ENCODE results near the gene PRG3.

The PRG3 gene

DNA sequence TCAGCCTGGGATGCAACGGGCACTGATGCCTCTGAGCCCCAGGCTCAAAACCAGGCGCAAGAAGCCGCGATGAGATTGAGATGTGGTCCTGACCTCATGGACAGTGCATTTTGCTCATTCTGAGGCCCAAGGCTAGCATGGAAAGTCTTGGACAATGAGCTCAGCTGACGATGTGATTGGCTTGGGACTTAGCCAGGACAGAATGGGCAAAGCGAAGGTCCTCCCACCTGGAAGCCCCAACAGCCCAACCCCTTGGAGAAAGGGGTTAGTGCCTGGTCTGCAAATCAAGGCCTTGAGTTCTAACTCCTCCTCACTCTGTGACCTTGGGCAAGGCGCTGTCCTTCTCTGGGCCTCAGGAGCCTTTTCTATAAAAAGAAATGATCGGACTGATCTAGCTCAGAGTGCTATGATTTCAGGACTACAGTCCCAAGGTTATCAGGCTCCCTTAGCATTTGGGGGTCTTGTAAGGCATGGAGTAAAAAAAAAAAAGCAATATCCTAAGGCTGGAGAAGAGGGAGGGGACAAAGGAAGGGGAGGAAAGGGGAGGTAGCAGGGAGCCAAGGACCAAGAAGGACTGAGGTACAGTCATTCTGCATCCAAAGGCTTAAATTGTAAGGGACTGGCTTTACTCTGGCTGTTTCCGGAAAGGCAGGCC, 43.3 kb upstream of the PRG3 start (continued):
- TF ChIP-seq, protein P1, sequence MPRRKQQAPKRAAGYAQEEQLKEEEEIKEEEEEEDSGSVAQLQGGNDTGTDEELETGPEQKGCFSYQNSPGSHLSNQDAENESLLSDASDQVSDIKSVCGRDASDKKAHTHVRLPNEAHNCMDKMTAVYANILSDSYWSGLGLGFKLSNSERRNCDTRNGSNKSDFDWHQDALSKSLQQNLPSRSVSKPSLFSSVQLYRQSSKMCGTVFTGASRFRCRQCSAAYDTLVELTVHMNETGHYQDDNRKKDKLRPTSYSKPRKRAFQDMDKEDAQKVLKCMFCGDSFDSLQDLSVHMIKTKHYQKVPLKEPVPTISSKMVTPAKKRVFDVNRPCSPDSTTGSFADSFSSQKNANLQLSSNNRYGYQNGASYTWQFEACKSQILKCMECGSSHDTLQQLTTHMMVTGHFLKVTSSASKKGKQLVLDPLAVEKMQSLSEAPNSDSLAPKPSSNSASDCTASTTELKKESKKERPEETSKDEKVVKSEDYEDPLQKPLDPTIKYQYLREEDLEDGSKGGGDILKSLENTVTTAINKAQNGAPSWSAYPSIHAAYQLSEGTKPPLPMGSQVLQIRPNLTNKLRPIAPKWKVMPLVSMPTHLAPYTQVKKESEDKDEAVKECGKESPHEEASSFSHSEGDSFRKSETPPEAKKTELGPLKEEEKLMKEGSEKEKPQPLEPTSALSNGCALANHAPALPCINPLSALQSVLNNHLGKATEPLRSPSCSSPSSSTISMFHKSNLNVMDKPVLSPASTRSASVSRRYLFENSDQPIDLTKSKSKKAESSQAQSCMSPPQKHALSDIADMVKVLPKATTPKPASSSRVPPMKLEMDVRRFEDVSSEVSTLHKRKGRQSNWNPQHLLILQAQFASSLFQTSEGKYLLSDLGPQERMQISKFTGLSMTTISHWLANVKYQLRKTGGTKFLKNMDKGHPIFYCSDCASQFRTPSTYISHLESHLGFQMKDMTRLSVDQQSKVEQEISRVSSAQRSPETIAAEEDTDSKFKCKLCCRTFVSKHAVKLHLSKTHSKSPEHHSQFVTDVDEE (CRISPR knock-in tag; IDR thresholded peaks at IDR 0.05): no peak
- no peak for TF ChIP-seq ZNF8 (CRISPR knock-in tag; IDR thresholded peaks at IDR 0.05)

DNA sequence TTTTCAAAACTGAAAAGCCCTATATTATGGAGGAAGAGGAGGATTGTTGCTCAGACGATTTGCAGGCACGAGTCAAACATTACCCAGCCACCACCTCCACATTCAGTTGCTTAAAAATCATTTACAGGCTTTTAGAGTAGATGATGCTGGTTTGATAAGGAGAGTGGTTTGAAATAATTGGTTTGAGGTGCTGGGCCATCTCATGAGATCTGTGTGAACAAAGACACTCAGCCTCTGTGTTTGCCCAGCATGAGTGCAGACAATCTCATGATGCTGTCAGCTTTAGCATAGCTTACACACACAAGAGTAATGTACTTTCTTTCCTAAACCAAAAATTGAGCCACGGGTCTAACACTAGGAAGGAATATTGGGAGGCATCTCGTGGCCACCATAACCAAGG, 41.7 kb upstream of the PRG3 start:
- no peak for TF ChIP-seq ZFP3 (CRISPR knock-in tag; IDR thresholded peaks at IDR 0.05)
- TF ChIP-seq, protein P2, sequence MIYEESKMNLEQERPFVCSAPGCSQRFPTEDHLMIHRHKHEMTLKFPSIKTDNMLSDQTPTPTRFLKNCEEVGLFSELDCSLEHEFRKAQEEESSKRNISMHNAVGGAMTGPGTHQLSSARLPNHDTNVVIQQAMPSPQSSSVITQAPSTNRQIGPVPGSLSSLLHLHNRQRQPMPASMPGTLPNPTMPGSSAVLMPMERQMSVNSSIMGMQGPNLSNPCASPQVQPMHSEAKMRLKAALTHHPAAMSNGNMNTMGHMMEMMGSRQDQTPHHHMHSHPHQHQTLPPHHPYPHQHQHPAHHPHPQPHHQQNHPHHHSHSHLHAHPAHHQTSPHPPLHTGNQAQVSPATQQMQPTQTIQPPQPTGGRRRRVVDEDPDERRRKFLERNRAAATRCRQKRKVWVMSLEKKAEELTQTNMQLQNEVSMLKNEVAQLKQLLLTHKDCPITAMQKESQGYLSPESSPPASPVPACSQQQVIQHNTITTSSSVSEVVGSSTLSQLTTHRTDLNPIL (CRISPR knock-in tag; IDR thresholded peaks at IDR 0.05; ENCODE audit: low read depth): no peak
- TF ChIP-seq TOX (CRISPR knock-in tag; IDR thresholded peaks at IDR 0.05; ENCODE audit: borderline replicate concordance): no peak
- TF ChIP-seq ZNF8 (CRISPR knock-in tag; IDR thresholded peaks at IDR 0.05): no peak
- TF ChIP-seq RARB (CRISPR knock-in tag; IDR thresholded peaks at IDR 0.05): no peak
- no peak for TF ChIP-seq TCF4 (CRISPR knock-in tag; IDR thresholded peaks at IDR 0.05; ENCODE audit: borderline replicate concordance)
- TF ChIP-seq GLIS3 (CRISPR knock-in tag; IDR thresholded peaks at IDR 0.05): no peak
- no peak for ATAC-seq

DNA sequence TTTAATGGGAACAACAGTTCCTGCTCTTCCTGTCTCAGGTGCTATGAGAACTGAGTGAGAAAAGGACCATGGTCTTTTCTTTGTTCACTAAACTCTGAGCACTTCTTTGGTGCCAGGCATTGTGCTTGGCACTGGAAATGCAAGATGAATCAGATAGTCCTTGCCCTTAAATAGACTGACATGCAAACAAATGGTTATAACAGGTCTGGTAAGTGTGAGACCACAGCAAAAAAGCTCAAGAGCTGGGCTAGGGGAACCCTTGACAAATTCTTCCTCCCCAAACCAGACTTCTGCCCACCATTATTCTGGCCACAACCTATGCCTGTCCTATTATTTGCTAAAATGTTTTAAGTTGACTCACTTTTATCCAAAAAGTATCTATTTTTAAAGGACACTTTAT, 40.9 kb upstream of the PRG3 start:
- TF ChIP-seq PPARA (CRISPR knock-in tag; IDR thresholded peaks at IDR 0.05; ENCODE audit: borderline replicate concordance) (no peak), GLIS3 (CRISPR knock-in tag; IDR thresholded peaks at IDR 0.05) (no peak), BACH2 (CRISPR knock-in tag; IDR thresholded peaks at IDR 0.05; ENCODE audit: borderline replicate concordance) (no peak), CSDC2 (CRISPR knock-in tag; IDR thresholded peaks at IDR 0.05) (no peak), ZNF8 (CRISPR knock-in tag; IDR thresholded peaks at IDR 0.05) (no peak), TOX (CRISPR knock-in tag; IDR thresholded peaks at IDR 0.05; ENCODE audit: borderline replicate concordance) (no peak)
- TF ChIP-seq, protein P3, sequence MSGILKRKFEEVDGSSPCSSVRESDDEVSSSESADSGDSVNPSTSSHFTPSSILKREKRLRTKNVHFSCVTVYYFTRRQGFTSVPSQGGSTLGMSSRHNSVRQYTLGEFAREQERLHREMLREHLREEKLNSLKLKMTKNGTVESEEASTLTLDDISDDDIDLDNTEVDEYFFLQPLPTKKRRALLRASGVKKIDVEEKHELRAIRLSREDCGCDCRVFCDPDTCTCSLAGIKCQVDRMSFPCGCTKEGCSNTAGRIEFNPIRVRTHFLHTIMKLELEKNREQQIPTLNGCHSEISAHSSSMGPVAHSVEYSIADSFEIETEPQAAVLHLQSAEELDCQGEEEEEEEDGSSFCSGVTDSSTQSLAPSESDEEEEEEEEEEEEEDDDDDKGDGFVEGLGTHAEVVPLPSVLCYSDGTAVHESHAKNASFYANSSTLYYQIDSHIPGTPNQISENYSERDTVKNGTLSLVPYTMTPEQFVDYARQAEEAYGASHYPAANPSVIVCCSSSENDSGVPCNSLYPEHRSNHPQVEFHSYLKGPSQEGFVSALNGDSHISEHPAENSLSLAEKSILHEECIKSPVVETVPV (CRISPR knock-in tag; IDR thresholded peaks at IDR 0.05): no peak
- ATAC-seq: no peak

DNA sequence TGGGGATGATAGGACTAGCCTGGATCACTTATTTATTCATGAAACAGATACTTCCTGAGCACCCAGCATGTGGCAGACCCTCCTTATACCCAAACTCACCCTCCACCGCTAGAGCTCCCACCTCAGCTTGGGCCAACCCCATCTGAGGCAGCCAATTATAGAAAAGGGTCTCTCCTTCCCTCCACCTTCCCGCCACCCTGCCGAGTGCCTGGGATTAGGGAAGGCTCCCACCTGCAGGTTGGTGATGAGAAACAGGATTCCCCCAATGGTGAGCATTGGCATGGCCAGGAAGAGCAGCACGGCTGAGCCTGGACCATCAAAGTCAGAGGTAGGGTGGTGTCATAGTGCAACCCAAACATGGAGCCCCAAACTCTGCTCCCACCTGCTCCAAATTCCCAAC, 40.1 kb upstream of the PRG3 start:
- TF ChIP-seq ZC3H10 (CRISPR knock-in tag; IDR thresholded peaks at IDR 0.05) (no peak), ARNTL (CRISPR knock-in tag; IDR thresholded peaks at IDR 0.05; ENCODE audit: borderline replicate concordance, low read depth) (no peak), ZNF8 (CRISPR knock-in tag; IDR thresholded peaks at IDR 0.05) (no peak), PPARA (CRISPR knock-in tag; IDR thresholded peaks at IDR 0.05; ENCODE audit: borderline replicate concordance) (no peak), RARB (CRISPR knock-in tag; IDR thresholded peaks at IDR 0.05) (no peak), SNAI2 (CRISPR knock-in tag; IDR thresholded peaks at IDR 0.05) (no peak), TCF4 (CRISPR knock-in tag; IDR thresholded peaks at IDR 0.05; ENCODE audit: borderline replicate concordance) (no peak), ZFP3 (CRISPR knock-in tag; IDR thresholded peaks at IDR 0.05) (no peak), ZNF565 (CRISPR knock-in tag; conservative IDR thresholded peaks at IDR 0.05; ENCODE audit: low read depth) (no peak)
- TF ChIP-seq, protein P1 (CRISPR knock-in tag; IDR thresholded peaks at IDR 0.05): no peak
- TF ChIP-seq, protein P2 (CRISPR knock-in tag; IDR thresholded peaks at IDR 0.05; ENCODE audit: low read depth): no peak

More for the DNA sequence above, 40.1 kb upstream of the PRG3 start:
- no peak for ATAC-seq

Data from SK-N-SH treated with all-trans-retinoic acid at 6 μM for 48 hours (cell line).